Endothelial cell of umbilical vein (primary cell): ENCODE data around the gene PPP5C.
"Not testable (repeated sequence)": the region's sequence is repeated elsewhere in the genome, so short reads cannot be mapped to it uniquely, and the experiment has no call there.

Source experiments
- CTCF ChIP-seq, 2 donors: IDR thresholded peaks; 1 replicate in 1 of 2; 2 replicates in 1 of 2; pipeline ENCODE4 v1.5.1; 2011; ENCODE audit warnings: low read length in 2 of 2, mild to moderate bottlenecking in 2 of 2, moderate library complexity in 2 of 2, control low read depth in 1 of 2, inconsistent platforms in 1 of 2, low read depth in 1 of 2; ENCODE audit not compliant: insufficient read depth in 1 of 2; ENCODE audit errors: extremely low read depth in 1 of 2
- JUN ChIP-seq: IDR thresholded peaks from 2 replicates; pipeline ENCODE4 v1.6.1; 2011; ENCODE audit warnings: borderline replicate concordance, low read depth; ENCODE audit not compliant: insufficient read length, insufficient read depth
- POLR2A ChIP-seq: IDR thresholded peaks from 2 replicates; pipeline ENCODE4 v1.6.1; 2012; ENCODE audit warnings: low read depth, mild to moderate bottlenecking, control low read depth, low read length

- not testable (repeated sequence) for TF ChIP-seq CTCF (IDR thresholded peaks at IDR 0.05; ENCODE audit: extremely low read depth in 1 of 2, insufficient read depth in 1 of 2, low read depth in 1 of 2, low read length in 2 of 2); JUN; POLR2A
Observed at GRCh38 chr19:46375476-46376067, 28.7 kb downstream of the PPP5C start.
